ENCODE measurements around the gene ARID3C.

Gene ARID3C

DNA sequence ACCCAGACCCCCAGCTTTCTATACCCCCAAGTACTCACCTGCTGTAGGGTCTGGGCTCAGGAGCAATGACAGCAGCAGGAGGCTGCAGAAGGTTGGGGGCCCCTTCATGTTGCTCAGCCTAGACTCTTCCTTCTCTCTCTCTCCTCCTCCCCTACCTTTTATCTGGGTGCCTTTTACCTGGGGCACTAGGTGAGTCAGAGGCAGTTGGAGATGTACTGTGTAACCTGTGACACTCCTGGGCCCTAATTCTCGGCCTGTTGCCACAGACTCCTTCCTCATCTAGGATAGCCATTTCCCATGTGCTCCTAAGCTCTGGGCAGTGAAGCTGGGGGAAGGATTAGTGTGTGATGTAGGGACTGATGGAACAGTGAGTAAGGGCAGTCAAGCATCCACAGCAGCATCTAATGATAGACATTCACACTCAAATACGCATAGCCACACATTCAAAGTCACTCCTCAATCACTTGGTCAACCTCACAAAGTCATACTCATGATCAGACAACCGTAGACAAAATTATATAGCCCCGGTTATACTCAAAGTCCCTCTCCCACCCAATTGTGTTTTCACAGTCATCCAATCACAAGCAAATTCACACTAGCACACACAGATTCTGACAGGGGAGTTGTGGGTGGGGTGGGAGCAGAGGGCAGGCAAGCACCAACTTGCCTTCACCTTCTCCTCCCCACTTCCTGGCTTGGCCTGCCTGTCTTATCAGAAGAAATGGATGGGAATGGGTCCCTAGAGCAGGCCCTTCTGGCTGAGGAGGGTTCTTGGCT, 33.8 kb upstream of the ARID3C start, which contains the start of gene CCL27:
TSS of gene CCL27 (minus strand) at position 132 of the 777 bp plus-strand sequence. CDS start at position 108, 24 bp downstream.
- intact Hi-C loops (cut with DNase I; ENCODE audit: low total_unique reads) = no loop called here
- TF ChIP-seq, protein P1, sequence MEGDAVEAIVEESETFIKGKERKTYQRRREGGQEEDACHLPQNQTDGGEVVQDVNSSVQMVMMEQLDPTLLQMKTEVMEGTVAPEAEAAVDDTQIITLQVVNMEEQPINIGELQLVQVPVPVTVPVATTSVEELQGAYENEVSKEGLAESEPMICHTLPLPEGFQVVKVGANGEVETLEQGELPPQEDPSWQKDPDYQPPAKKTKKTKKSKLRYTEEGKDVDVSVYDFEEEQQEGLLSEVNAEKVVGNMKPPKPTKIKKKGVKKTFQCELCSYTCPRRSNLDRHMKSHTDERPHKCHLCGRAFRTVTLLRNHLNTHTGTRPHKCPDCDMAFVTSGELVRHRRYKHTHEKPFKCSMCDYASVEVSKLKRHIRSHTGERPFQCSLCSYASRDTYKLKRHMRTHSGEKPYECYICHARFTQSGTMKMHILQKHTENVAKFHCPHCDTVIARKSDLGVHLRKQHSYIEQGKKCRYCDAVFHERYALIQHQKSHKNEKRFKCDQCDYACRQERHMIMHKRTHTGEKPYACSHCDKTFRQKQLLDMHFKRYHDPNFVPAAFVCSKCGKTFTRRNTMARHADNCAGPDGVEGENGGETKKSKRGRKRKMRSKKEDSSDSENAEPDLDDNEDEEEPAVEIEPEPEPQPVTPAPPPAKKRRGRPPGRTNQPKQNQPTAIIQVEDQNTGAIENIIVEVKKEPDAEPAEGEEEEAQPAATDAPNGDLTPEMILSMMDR (IDR thresholded peaks at IDR 0.05) = no peak
- H3K36me3 ChIP-seq = peaks cover 14 to 47% (median 20%) of the 10 kb centered on the region in 3 donors
- H3K9me3 ChIP-seq = no peaks in the 10 kb centered on the region
- H3K27me3 ChIP-seq = no peaks in the 10 kb centered on the region
- peak within 1 kb of the TSS; percentile 96 to 98 for H3K27ac ChIP-seq
- H3K4me1 ChIP-seq = peaks cover 0 to 31% (median 18%) of the 10 kb centered on the region in 4 donors
- no peak for DNase-seq
- H3K4me3 ChIP-seq = no peak within 1 kb of the TSS

DNA sequence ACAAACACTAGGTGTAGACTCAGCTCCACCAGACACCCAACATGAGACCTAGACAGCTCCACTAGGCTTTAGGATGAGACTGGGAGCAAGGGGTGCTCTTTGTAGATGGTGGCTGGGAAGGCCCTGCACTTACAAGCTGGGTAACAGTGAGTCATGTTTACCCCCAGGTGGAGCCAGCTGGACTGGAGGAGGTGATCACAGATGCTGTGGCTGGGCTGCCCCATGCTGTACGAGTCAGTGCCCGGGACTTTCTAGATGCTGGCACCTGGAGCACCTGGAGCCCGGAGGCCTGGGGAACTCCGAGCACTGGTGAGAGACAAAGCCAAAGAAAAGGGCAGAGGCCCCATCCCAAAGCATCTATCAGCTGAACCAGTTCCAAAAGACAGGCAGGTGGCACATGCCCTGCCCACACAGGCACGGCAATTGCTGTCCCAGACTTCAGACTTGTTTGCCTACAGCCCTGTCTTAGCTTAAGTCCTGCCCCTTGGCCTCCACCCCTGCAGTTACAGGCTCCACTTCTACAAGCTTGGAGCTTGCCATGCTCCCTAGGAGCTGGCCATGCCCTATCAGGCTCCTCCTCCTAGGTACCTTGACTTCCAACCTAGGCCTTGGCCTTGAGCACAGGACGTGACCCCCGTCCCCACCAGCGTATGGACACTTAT, 30.9 kb upstream of the ARID3C start:
- no peaks in the 10 kb centered on the region for H3K27me3 ChIP-seq
- peaks cover 0 to 25% (median 14%) of the 10 kb centered on the region in 4 donors for H3K4me1 ChIP-seq
- H3K9me3 ChIP-seq = no peaks in the 10 kb centered on the region
- H3K4me3 ChIP-seq = no peak overlapping the region
- TF ChIP-seq, protein P1 (IDR thresholded peaks at IDR 0.05) = no peak
- H3K27ac ChIP-seq = no peak overlapping the region
- peaks cover 14 to 50% (median 20%) of the 10 kb centered on the region in 3 donors for H3K36me3 ChIP-seq
- intact Hi-C loops (cut with DNase I; ENCODE audit: low total_unique reads) = no loop called here
- DNase-seq = no peak

DNA sequence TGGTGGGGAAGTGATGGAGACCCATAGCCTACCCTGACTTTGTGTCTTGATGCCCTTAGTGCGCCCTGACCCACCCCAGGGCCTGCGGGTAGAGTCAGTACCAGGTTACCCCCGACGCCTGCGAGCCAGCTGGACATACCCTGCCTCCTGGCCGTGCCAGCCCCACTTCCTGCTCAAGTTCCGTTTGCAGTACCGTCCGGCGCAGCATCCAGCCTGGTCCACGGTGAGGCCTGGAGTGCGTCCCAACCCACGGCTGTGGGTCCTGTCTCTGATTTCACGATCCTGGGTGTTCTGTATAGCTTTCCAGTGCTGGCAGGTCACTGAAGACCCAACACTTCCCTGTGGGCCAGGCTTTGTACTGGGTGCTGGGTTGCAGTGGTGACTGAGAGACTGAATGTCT, 29.6 kb upstream of the ARID3C start:
- no peak overlapping the region for H3K4me3 ChIP-seq
- intact Hi-C loops (cut with DNase I; ENCODE audit: low total_unique reads) = no loop called here
- TF ChIP-seq, protein P1 (IDR thresholded peaks at IDR 0.05) = no peak
- DNase-seq = no peak
- H3K4me1 ChIP-seq = peaks cover 0 to 27% (median 22%) of the 10 kb centered on the region in 4 donors
- no peaks in the 10 kb centered on the region for H3K27me3 ChIP-seq
- peaks cover 14 to 50% (median 20%) of the 10 kb centered on the region in 3 donors for H3K36me3 ChIP-seq
- no peak overlapping the region for H3K27ac ChIP-seq
- no peaks in the 10 kb centered on the region for H3K9me3 ChIP-seq

DNA sequence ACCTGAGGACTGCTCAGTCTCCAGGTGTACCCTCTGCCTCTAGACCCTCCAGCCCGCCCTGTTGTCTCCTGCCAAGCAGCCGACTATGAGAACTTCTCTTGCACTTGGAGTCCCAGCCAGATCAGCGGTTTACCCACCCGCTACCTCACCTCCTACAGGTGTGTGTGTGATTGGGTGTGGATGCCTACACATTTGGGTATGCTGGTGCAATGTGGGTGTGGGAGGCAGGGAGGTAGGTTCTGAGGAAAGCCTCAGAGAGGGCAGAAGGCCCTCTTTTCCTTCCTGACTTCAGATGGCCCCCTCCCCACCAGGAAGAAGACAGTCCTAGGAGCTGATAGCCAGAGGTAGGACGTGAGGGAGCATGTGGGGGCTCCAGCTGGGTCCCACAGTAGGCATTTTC, 28.1 kb upstream of the ARID3C start:
- peaks cover 8 to 40% (median 35%) of the 10 kb centered on the region in 4 donors for H3K4me1 ChIP-seq
- intact Hi-C loops (cut with DNase I; ENCODE audit: low total_unique reads) = no loop called here
- H3K4me3 ChIP-seq = no peak overlapping the region
- no peak overlapping the region for H3K27ac ChIP-seq
- H3K9me3 ChIP-seq = no peaks in the 10 kb centered on the region
- no peak for DNase-seq
- TF ChIP-seq, protein P1 (IDR thresholded peaks at IDR 0.05) = no peak
- H3K36me3 ChIP-seq = peaks cover 14 to 39% (median 18%) of the 10 kb centered on the region in 3 donors
- no peaks in the 10 kb centered on the region for H3K27me3 ChIP-seq

DNA sequence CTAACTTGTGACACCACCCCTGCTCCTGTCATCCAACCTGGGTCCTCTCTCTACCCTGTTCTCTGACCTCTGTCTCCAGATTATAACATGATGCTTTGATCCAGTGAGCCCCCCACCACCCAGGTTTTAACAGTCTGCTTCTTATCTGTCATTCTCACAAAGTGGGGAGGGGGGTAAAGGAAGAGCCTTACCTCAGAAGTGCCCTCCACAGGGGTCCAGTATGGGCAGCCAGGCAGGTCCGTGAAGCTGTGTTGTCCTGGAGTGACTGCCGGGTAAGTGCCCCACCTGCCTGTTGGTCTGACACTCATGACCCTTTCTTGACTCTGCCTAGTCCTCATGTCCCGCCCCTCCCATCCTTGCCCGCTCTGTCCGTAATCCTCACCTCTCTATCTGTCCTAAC, 26.5 kb upstream of the ARID3C start:
- intact Hi-C loops (cut with DNase I; ENCODE audit: low total_unique reads) = no loop called here
- H3K9me3 ChIP-seq = no peaks in the 10 kb centered on the region
- H3K4me3 ChIP-seq = no peak overlapping the region
- H3K4me1 ChIP-seq = peaks cover 8 to 53% (median 46%) of the 10 kb centered on the region in 4 donors
- H3K27ac ChIP-seq = peak overlapping the region; percentile 86 to 93
- TF ChIP-seq, protein P1 (IDR thresholded peaks at IDR 0.05) = no peak
- no peak for DNase-seq
- no peaks in the 10 kb centered on the region for H3K27me3 ChIP-seq
- peaks cover 6 to 24% (median 8%) of the 10 kb centered on the region in 3 donors for H3K36me3 ChIP-seq

All from tibial artery (tissue), 4 donors.